GM12874 (cell line): ENCODE results near the gene INSRR.

Experiments
- TF ChIP-seq, protein P1 (sequence below): IDR thresholded peaks from 2 replicates; pipeline ENCODE4 v1.5.1; 2011; ENCODE audit warnings: low read depth, mild to moderate bottlenecking, control low read depth, low read length, moderate library complexity; ENCODE audit not compliant: insufficient read depth

INSRR gene

GRCh38 chr1:156854634-156855033 lies 4.3 kb downstream of the INSRR start:
- TF ChIP-seq, protein P1, sequence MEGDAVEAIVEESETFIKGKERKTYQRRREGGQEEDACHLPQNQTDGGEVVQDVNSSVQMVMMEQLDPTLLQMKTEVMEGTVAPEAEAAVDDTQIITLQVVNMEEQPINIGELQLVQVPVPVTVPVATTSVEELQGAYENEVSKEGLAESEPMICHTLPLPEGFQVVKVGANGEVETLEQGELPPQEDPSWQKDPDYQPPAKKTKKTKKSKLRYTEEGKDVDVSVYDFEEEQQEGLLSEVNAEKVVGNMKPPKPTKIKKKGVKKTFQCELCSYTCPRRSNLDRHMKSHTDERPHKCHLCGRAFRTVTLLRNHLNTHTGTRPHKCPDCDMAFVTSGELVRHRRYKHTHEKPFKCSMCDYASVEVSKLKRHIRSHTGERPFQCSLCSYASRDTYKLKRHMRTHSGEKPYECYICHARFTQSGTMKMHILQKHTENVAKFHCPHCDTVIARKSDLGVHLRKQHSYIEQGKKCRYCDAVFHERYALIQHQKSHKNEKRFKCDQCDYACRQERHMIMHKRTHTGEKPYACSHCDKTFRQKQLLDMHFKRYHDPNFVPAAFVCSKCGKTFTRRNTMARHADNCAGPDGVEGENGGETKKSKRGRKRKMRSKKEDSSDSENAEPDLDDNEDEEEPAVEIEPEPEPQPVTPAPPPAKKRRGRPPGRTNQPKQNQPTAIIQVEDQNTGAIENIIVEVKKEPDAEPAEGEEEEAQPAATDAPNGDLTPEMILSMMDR = no peak

- TF ChIP-seq, protein P1 = no peak
Observed at GRCh38 chr1:156853761-156854160, 5.2 kb downstream of the INSRR start.

DNA sequence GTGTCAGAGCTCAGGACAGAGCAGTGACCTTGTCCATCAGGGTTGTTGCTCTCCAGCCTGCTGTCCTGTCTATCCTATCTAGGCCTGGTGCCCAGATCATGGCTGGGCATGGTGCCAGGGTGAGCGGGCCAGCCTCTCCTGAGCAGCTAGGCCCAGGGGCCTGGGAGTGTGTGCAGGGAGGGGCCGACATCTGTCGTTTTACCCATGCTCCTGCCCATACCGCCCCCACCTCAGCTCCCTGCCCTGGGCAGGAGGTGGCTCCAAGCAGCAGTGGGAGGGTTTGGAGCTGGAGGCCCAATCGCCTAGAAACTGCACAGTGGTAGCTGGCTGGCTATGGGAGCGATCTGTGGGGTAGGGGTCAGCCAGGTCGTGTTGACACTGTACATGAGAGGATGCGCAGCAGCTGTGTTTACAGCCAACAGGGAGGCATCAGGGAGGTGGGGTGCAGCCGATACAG lies 6.5 kb downstream of the INSRR start:
- TF ChIP-seq, protein P1 = no peak

GRCh38 chr1:156851779-156852417 lies 7.0 kb downstream of the INSRR start:
- TF ChIP-seq, protein P1 = no peak

GRCh38 chr1:156849151-156849496 lies 9.8 kb downstream of the INSRR start:
- TF ChIP-seq, protein P1 = no peak

GRCh38 chr1:156848461-156849150 lies 10.3 kb downstream of the INSRR start:
- TF ChIP-seq, protein P1 = no peak

DNA sequence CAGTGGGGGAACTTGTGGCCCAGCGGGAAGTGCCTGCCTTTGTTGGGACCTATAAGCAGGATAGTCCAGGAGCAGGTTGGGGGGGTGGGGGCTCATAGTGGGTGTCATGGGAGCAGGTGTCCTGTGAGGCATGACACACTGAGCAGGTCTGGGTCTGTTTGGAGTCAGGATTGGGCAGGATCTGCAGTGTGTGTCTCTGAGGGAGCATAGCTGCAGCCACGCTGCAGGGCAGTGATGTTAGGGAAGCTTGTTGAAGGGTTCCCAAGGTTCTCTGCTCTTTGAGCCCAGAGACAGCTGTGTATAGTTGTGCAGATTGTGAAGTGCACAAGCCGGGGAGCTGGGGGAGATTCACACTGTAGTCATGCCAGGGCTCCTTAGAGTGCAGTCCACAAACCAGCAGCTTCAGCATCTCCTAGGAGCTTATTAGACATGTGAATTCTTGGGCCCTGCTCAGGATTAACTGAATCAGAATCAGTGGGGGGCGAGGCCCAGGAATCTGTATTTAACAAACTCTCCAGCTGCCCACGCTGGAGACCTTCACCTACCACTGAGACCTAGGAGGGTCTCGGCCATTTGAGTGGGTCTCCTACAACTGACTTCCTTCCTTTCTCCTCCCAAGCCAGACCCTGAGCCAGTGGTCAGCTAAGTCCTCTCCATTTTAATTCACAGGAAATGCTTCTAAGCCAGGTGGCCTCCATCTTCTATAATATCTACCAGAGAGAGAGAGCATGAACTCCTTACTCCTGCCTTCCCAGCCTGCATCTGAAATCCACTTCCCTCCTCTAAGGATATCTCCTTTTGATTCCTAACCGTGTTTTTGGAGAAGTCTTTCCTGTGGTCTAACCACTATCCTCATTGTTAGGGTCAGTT lies 11.1 kb downstream of the INSRR start:
- TF ChIP-seq, protein P1 = no peak
